GM23248 (cell line): ENCODE results near the gene SLC17A2.

ENCODE experiments used
- EZH2 ChIP-seq: fragments of 200-600 bp; sonication (generic); IDR thresholded peaks from 2 replicates; pipeline ENCODE4 v1.6.1; 2018; ENCODE audit warnings: antibody characterized with exemption, mild to moderate bottlenecking; ENCODE audit not compliant: insufficient read depth, poor library complexity, severe bottlenecking
- EZH2phosphoT487 ChIP-seq: fragments of 200-600 bp; sonication (generic); IDR thresholded peaks from 2 replicates; pipeline ENCODE4 v1.6.1; 2018; ENCODE audit warnings: antibody characterized with exemption, moderate library complexity, mild to moderate bottlenecking, low read depth; ENCODE audit not compliant: insufficient read depth

- TF ChIP-seq EZH2phosphoT487 (no peak), EZH2 (no peak)
Measured at GRCh38 chr6:25886066-25886465, 44.4 kb downstream of the SLC17A2 start.
